PFSK-1 (cell line): ENCODE results near the gene MTIF3.

Source experiments
- POLR2AphosphoS5 ChIP-seq: IDR thresholded peaks from 2 replicates; pipeline ENCODE4 v1.6.1; 2012; ENCODE audit warnings: low read depth, mild to moderate bottlenecking, control low read depth, low read length, moderate library complexity
- REST ChIP-seq, 2 experiments: IDR thresholded peaks; 2 replicates each; pipeline versions ENCODE4 v1.6.1 to v1.8.0; 2011 to 2012; ENCODE audit warnings: low read depth in 2 of 2, low read length in 2 of 2, control low read depth in 1 of 2, inconsistent platforms in 1 of 2, mild to moderate bottlenecking in 1 of 2, moderate library complexity in 1 of 2; ENCODE audit not compliant: insufficient read depth in 1 of 2
- TAF1 ChIP-seq: IDR thresholded peaks from 2 replicates; pipeline ENCODE4 v1.6.1; 2012; ENCODE audit warnings: low read length, control low read depth, borderline replicate concordance; ENCODE audit not compliant: insufficient read depth

- TF ChIP-seq REST (IDR thresholded peaks at IDR 0.05; ENCODE audit: insufficient read depth in 1 of 2, low read depth in 2 of 2, low read length in 2 of 2) (no peak), POLR2AphosphoS5 (no peak), TAF1 (no peak)
Measured at GRCh38 chr13:27446986-27447583, 3.3 kb downstream of the MTIF3 start.
